Measurements from ENCODE around the gene CARMIL1.

CARMIL1 gene

DNA sequence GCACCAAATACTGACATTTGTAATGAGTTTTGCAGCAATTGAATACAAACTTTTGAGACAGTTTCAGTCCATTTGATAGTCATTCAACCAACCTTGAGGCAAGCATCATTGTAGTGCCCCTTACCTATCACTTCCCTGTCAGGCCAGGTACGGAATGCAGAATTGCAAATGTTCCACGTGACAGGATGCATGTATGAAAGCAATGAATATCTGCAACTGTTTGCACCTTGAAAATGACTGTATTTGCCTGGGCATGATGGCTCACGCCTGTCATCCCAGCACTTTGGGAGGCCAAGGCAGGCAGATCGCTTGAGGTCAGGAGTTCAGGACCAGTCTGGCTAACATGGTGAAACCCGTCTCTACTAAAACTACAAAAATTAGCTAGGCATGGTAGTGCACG is 226.8 kb downstream of the CARMIL1 start:
- FAIRE-seq (no peak), DNase-seq (ENCODE audit: insufficient read length, low spot score) (no peak)
- no peak for TF ChIP-seq POLR2A (IDR thresholded peaks at IDR 0.05; ENCODE audit: low read depth, low read length)
- no peak for TF ChIP-seq PAX5 (IDR thresholded peaks at IDR 0.05; ENCODE audit: insufficient read depth, low read length, severe bottlenecking)
- no peak for TF ChIP-seq SPI1 (IDR thresholded peaks at IDR 0.05; ENCODE audit: low read depth, low read length)
- no peak for TF ChIP-seq POU2F2 (IDR thresholded peaks at IDR 0.05; ENCODE audit: low read depth, low read length)
- TF ChIP-seq TAF1 (IDR thresholded peaks at IDR 0.05; ENCODE audit: low read depth, low read length), result no peak
- TF ChIP-seq POLR2AphosphoS5 (IDR thresholded peaks at IDR 0.05; ENCODE audit: low read depth, low read length), result no peak

DNA sequence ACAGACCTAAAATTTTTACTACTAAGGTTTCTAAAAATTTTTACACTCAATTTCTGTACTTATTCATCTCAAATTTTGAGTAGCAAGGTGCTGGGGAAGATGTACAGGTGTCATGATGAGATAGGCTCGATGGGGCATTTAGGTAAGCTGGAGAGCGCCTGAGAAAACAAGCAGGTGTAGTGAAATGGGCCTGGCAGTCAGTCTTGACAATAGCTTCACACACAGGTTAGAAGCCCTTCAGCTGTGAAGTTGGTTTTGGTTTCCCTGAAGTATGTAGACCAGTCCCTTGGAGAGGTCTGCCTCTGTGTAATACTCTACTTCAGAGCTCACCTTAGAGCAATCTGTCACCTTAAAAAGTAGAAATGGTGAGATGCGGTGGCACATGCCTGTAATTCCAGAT is 228.9 kb downstream of the CARMIL1 start:
- DNase-seq (ENCODE audit: insufficient read length, low spot score) (no peak), FAIRE-seq (no peak)
- no peak for TF ChIP-seq POLR2A (IDR thresholded peaks at IDR 0.05; ENCODE audit: low read depth, low read length)
- TF ChIP-seq SPI1 (IDR thresholded peaks at IDR 0.05; ENCODE audit: low read depth, low read length), result no peak
- no peak for TF ChIP-seq TAF1 (IDR thresholded peaks at IDR 0.05; ENCODE audit: low read depth, low read length)
- no peak for TF ChIP-seq PAX5 (IDR thresholded peaks at IDR 0.05; ENCODE audit: insufficient read depth, low read length, severe bottlenecking)
- TF ChIP-seq POLR2AphosphoS5 (IDR thresholded peaks at IDR 0.05; ENCODE audit: low read depth, low read length), result no peak
- TF ChIP-seq POU2F2 (IDR thresholded peaks at IDR 0.05; ENCODE audit: low read depth, low read length), result no peak

DNA sequence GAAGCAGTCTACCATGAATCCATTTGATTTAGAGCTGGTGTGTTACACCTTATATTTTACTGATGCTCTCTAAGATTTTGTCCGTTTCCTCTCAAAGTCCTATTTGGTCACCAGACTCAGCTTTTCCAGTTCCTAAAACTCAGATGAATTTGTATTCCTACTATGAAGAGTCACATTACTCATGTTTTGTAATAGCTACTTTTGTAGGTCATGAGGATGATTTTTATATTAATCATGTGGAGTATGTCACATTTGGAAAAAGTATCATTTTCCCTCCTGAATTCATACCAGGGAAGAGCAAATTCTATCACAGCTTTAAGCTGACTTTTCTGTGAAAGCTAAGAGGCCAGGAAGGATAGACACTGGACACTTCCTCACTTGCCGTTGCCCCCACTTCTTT is 232.2 kb downstream of the CARMIL1 start:
- no peak for DNase-seq (ENCODE audit: insufficient read length, low spot score)
- TF ChIP-seq POU2F2 (IDR thresholded peaks at IDR 0.05; ENCODE audit: low read depth, low read length), result no peak
- TF ChIP-seq POLR2AphosphoS5 (IDR thresholded peaks at IDR 0.05; ENCODE audit: low read depth, low read length), result no peak
- no peak for FAIRE-seq

DNA sequence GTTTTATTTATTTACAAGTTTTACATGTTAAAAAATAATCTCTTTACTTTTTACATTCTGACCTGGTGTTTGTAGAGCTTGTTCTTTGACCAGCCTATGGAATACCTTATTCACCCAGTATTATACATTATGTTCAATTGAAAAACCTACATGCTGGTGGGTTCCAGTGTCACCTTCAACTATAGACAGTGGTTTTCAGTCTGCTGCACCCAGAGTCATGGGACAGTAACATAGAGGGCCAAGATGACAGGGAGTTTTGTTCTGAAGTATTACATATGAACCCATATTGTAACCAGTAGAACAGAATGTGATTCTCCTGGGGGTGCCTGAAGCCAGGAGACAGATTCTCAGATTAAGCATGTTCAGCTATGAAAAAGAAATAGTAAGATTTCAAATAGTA is 233.4 kb downstream of the CARMIL1 start:
- no peak for FAIRE-seq
- no peak for DNase-seq (ENCODE audit: insufficient read length, low spot score)
- TF ChIP-seq POLR2A (IDR thresholded peaks at IDR 0.05; ENCODE audit: low read depth, low read length) (no peak), SPI1 (IDR thresholded peaks at IDR 0.05; ENCODE audit: low read depth, low read length) (no peak), TAF1 (IDR thresholded peaks at IDR 0.05; ENCODE audit: low read depth, low read length) (no peak), POLR2AphosphoS5 (IDR thresholded peaks at IDR 0.05; ENCODE audit: low read depth, low read length) (no peak), POU2F2 (IDR thresholded peaks at IDR 0.05; ENCODE audit: low read depth, low read length) (no peak), PAX5 (IDR thresholded peaks at IDR 0.05; ENCODE audit: insufficient read depth, low read length, severe bottlenecking) (no peak)

DNA sequence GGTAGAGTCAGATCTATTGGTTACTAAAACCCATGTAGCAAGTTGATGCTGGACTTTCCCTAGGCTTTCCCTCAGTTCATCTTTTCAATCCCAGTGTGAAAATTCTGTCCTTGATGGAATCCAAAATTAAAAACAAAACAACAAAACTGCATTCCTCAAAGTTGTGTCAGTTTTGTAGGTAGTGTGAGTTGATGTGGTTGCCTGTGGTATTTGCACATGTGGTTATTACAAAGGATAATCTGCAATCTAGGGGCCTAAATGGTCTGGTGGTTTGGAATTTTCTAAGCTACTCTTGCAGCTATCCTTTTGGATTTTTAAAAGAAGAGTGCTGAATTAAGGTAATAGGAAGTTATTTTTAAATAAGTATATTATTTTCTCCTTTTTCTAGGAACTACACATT is 240.7 kb downstream of the CARMIL1 start:
- FAIRE-seq (no peak), DNase-seq (ENCODE audit: insufficient read length, low spot score) (no peak)

DNA sequence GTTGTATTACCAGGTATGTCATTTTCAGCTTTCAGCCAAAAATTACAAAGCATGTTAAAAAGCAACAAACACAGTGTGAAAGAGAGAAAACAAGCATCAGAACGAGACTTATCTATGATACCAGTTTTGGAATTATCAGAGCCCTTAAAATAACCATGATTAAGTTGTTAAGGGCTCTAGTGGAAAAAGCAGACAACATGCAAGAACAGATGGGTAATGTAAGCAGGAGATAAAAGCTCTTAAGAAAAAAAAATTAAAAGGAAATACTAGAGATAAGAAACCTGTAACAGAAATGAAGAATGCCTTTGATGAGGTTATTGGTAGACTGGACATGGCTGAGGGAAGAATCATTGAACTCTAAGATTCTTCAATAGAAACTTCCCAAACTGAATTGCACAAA is 245.4 kb downstream of the CARMIL1 start:
- no peak for FAIRE-seq
- TF ChIP-seq TAF1 (IDR thresholded peaks at IDR 0.05; ENCODE audit: low read depth, low read length) (no peak), POU2F2 (IDR thresholded peaks at IDR 0.05; ENCODE audit: low read depth, low read length) (no peak), SPI1 (IDR thresholded peaks at IDR 0.05; ENCODE audit: low read depth, low read length) (no peak)
- no peak for DNase-seq (ENCODE audit: insufficient read length, low spot score)

More for the DNA sequence above, 240.7 kb downstream of the CARMIL1 start:
- TF ChIP-seq TAF1 (IDR thresholded peaks at IDR 0.05; ENCODE audit: low read depth, low read length), result no peak
- no peak for TF ChIP-seq PAX5 (IDR thresholded peaks at IDR 0.05; ENCODE audit: insufficient read depth, low read length, severe bottlenecking)
- TF ChIP-seq POU2F2 (IDR thresholded peaks at IDR 0.05; ENCODE audit: low read depth, low read length), result no peak
- TF ChIP-seq POLR2A (IDR thresholded peaks at IDR 0.05; ENCODE audit: low read depth, low read length), result no peak
- no peak for TF ChIP-seq POLR2AphosphoS5 (IDR thresholded peaks at IDR 0.05; ENCODE audit: low read depth, low read length)
- no peak for TF ChIP-seq SPI1 (IDR thresholded peaks at IDR 0.05; ENCODE audit: low read depth, low read length)

DNA sequence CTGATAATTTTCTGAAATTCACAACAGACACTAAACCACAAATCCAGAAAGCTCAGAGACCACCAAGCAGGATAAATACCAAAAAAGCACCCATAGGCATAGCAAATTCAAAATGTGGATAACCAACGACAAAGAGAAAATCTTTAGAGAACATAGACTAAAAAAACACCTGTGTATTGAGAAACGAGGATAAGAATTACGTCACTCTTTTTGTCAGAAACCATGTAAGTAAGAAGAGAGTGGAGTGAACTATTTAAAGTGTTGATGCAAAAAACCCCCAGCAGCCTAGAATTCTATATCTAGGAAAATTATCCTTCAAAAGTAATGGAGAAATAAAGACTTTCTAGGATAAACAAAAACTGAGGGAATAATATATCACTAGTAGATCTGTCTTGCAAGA is 245.9 kb downstream of the CARMIL1 start:
- TF ChIP-seq PAX5 (IDR thresholded peaks at IDR 0.05; ENCODE audit: insufficient read depth, low read length, severe bottlenecking) (no peak), SPI1 (IDR thresholded peaks at IDR 0.05; ENCODE audit: low read depth, low read length) (no peak), POLR2AphosphoS5 (IDR thresholded peaks at IDR 0.05; ENCODE audit: low read depth, low read length) (no peak), TAF1 (IDR thresholded peaks at IDR 0.05; ENCODE audit: low read depth, low read length) (no peak), POLR2A (IDR thresholded peaks at IDR 0.05; ENCODE audit: low read depth, low read length) (no peak)
- FAIRE-seq, result no peak
- no peak for DNase-seq (ENCODE audit: insufficient read length, low spot score)

DNA sequence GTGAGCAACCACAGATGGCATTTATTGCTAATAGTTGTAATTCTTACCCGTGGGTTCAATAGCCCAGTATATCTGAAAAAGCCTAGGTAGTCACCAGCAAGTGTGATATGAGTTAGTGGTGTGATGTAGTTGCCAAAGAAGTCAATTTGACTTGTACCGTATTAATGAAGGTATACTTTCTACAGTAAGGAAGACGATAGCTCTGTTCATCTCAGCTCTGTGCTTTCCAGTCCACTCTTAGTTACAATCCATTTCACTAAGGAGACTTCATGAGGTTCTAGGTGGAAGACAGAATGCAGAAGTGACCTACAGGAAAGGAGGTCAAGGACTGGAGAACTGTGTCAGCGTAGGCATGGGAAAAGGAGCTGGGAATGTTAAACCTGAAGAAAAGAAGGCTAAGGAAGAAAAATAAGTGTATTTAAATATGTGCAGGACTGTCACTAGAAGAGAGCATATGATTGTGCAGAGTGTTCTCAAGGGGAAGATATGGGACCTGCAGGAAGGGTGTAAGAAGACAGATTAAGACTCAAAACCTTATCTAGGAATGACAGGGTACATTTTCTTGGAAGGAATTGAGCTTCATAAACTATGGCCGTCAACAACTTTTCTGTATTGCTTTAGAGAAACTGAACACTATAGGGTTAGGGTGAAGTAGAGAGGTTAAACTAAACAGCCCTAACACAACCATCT is 255.9 kb downstream of the CARMIL1 start:
- DNase-seq (ENCODE audit: insufficient read length, low spot score) (no peak), FAIRE-seq (no peak)
- TF ChIP-seq POLR2AphosphoS5 (IDR thresholded peaks at IDR 0.05; ENCODE audit: low read depth, low read length) (no peak), POU2F2 (IDR thresholded peaks at IDR 0.05; ENCODE audit: low read depth, low read length) (no peak), POLR2A (IDR thresholded peaks at IDR 0.05; ENCODE audit: low read depth, low read length) (no peak), PAX5 (IDR thresholded peaks at IDR 0.05; ENCODE audit: insufficient read depth, low read length, severe bottlenecking) (no peak), TAF1 (IDR thresholded peaks at IDR 0.05; ENCODE audit: low read depth, low read length) (no peak), SPI1 (IDR thresholded peaks at IDR 0.05; ENCODE audit: low read depth, low read length) (no peak)

DNA sequence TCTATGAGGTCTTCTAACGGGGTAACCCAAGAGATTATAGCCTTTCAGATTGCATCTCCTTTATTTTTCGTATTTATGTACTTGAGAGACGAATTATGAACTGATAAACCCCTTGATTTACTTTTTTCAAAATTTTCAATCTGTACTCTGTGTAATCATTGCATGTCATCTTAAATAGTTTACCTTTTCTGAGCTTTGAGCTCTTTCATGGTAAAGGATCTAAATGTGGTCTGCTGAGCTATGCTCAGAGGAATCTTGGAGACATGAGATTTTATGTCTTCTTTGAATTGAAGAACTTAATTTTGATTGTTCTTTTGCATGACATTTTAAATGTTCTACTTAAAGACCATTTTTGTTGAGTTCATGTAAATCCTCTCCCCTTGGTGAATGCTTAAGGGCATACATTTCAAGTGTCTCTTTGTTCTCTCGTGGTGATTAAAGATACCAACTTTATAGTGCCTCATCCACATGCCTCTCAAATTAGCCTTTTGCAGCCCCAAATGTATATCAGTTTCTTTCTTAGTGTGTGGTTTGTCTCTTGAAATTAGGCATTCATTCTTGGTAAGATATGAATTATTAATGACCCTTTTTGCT is 256.6 kb downstream of the CARMIL1 start:
- DNase-seq (ENCODE audit: insufficient read length, low spot score) (no peak), FAIRE-seq (no peak)

DNA sequence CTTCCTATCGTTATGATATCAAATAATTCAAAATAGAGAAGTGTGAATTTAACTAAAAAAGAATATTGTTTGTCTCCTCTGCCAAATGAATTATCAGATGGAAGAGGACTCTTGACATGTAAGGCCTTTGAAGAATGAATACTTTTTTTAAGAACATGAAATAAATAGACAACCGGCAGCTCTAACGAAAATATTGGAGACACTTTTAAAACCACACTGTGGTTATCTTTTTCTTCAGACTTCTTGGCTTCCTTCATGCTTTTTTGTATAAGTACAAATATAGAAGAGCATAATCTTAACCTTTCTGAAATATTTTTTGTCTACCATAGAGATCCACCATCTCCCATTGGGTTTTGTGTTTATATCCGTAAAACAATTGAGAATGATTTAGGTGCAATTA is 257.6 kb downstream of the CARMIL1 start:
- no peak for FAIRE-seq
- TF ChIP-seq POLR2A (IDR thresholded peaks at IDR 0.05; ENCODE audit: low read depth, low read length), result no peak
- no peak for DNase-seq (ENCODE audit: insufficient read length, low spot score)

More for the DNA sequence above, 256.6 kb downstream of the CARMIL1 start:
- TF ChIP-seq SPI1 (IDR thresholded peaks at IDR 0.05; ENCODE audit: low read depth, low read length), result no peak
